ENCODE results near the gene GLB1L2.

GLB1L2 gene

GRCh38 chr11:134333946-134334345 lies 2.2 kb downstream of the GLB1L2 start:
- CTCF ChIA-PET, result interaction anchor here (0.6 kb wide), 1 partner anchor 19 kb away, joined by 3 read pairs; no protein-coding TSS in a partner anchor
- TF ChIP-seq CTCF (conservative IDR thresholded peaks at IDR 0.05; ENCODE audit: low read depth), result no peak
- POLR2A ChIA-PET (ENCODE audit: low non-redundant PET), result no interaction called here
- no peak overlapping the region for H3K27ac ChIP-seq
- no peak for DNase-seq (ENCODE audit: low spot score)

- POLR2A ChIA-PET (ENCODE audit: low non-redundant PET), result no interaction called here
- DNase-seq (ENCODE audit: low spot score), result no peak
- CTCF ChIA-PET, result no interaction called here
- H3K27ac ChIP-seq, result no peak overlapping the region
- no peak for TF ChIP-seq CTCF (conservative IDR thresholded peaks at IDR 0.05; ENCODE audit: low read depth)
Measured at GRCh38 chr11:134334796-134335571, 3.2 kb downstream of the GLB1L2 start.

- no peak for DNase-seq (ENCODE audit: low spot score)
- no peak overlapping the region for H3K27ac ChIP-seq
- ChIA-PET CTCF (no interaction called here), POLR2A (ENCODE audit: low non-redundant PET) (no interaction called here)
- no peak for TF ChIP-seq CTCF (conservative IDR thresholded peaks at IDR 0.05; ENCODE audit: low read depth)
Measured at GRCh38 chr11:134337051-134337450, 5.3 kb downstream of the GLB1L2 start.

GRCh38 chr11:134338068-134338467 lies 6.3 kb downstream of the GLB1L2 start:
- H3K27ac ChIP-seq, result no peak overlapping the region
- CTCF ChIA-PET, result no interaction called here
- POLR2A ChIA-PET (ENCODE audit: low non-redundant PET), result no interaction called here
- TF ChIP-seq CTCF (conservative IDR thresholded peaks at IDR 0.05; ENCODE audit: low read depth), result no peak
- no peak for DNase-seq (ENCODE audit: low spot score)

- no peak overlapping the region for H3K27ac ChIP-seq
- TF ChIP-seq CTCF (conservative IDR thresholded peaks at IDR 0.05; ENCODE audit: low read depth), result no peak
- CTCF ChIA-PET, result interaction anchor here (0.7 kb wide), 1 partner anchor 737 kb away, joined by 3 read pairs; no protein-coding TSS in a partner anchor
- POLR2A ChIA-PET (ENCODE audit: low non-redundant PET), result no interaction called here
- no peak for DNase-seq (ENCODE audit: low spot score)
Measured at GRCh38 chr11:134338654-134339053, 6.9 kb downstream of the GLB1L2 start.

- POLR2A ChIA-PET (ENCODE audit: low non-redundant PET), result no interaction called here
- CTCF ChIA-PET, result interaction anchor here (0.6 kb wide), 1 partner anchor 13 kb away, joined by 3 read pairs; no protein-coding TSS in a partner anchor
- no peak for TF ChIP-seq CTCF (conservative IDR thresholded peaks at IDR 0.05; ENCODE audit: low read depth)
- DNase-seq (ENCODE audit: low spot score), result peak; percentile 80
- H3K27ac ChIP-seq, result no peak overlapping the region
Measured at GRCh38 chr11:134339756-134340155, 8.0 kb downstream of the GLB1L2 start.
